ENCODE data around the gene SLC43A1.

Gene SLC43A1

GRCh38 chr11:57515332-57516060 lies at the start of gene SLC43A1:
TSS of gene SLC43A1 (minus strand) at chr11:57515702. CDS start at chr11:57514111, 1,591 bp downstream.
- H3K9ac ChIP-seq = no peak within 1 kb of the TSS
- H3K36me3 ChIP-seq (ENCODE audit: control insufficient read depth, insufficient read depth, low read length) = no peaks in the 10 kb centered on the region
- H3K4me3 ChIP-seq (ENCODE audit: low read depth, low read length) = peak within 1 kb of the TSS; percentile 52
- peak within 1 kb of the TSS; percentile 86 for H3K4me2 ChIP-seq (ENCODE audit: low read length)
- H3K4me1 ChIP-seq = no peaks in the 10 kb centered on the region
- H3K79me2 ChIP-seq = no peaks in the 10 kb centered on the region
- H2AFZ ChIP-seq = peak within 1 kb of the TSS; percentile 77
- TF ChIP-seq CTCF (IDR thresholded peaks at IDR 0.05) = no peak
- H3K9me3 ChIP-seq (ENCODE audit: control insufficient read depth, low read length) = no peaks in the 10 kb centered on the region
- H3K27ac ChIP-seq = no peak within 1 kb of the TSS
- H3K27me3 ChIP-seq (ENCODE audit: control insufficient read depth, insufficient read depth, low read length) = no peaks in the 10 kb centered on the region

GRCh38 chr11:57562596-57562995 lies 47.1 kb upstream of the SLC43A1 start:
- H2AFZ ChIP-seq = no peak overlapping the region
- TF ChIP-seq CTCF (IDR thresholded peaks at IDR 0.05) = no peak
- H3K9me3 ChIP-seq (ENCODE audit: control insufficient read depth, low read length) = no peaks in the 10 kb centered on the region
- no peaks in the 10 kb centered on the region for H3K36me3 ChIP-seq (ENCODE audit: control insufficient read depth, insufficient read depth, low read length)
- H3K4me1 ChIP-seq = no peaks in the 10 kb centered on the region
- no peak overlapping the region for H3K9ac ChIP-seq
- no peak overlapping the region for H3K4me2 ChIP-seq (ENCODE audit: low read length)
- H3K4me3 ChIP-seq (ENCODE audit: low read depth, low read length) = no peak overlapping the region
- H3K27me3 ChIP-seq (ENCODE audit: control insufficient read depth, insufficient read depth, low read length) = no peaks in the 10 kb centered on the region
- H3K79me2 ChIP-seq = no peaks in the 10 kb centered on the region
- no peak overlapping the region for H3K27ac ChIP-seq

GRCh38 chr11:57560146-57560545 lies 44.6 kb upstream of the SLC43A1 start:
- H3K4me1 ChIP-seq = no peaks in the 10 kb centered on the region
- H3K79me2 ChIP-seq = no peaks in the 10 kb centered on the region
- no peak overlapping the region for H2AFZ ChIP-seq
- no peak overlapping the region for H3K27ac ChIP-seq
- H3K27me3 ChIP-seq (ENCODE audit: control insufficient read depth, insufficient read depth, low read length) = no peaks in the 10 kb centered on the region
- H3K9ac ChIP-seq = no peak overlapping the region
- no peaks in the 10 kb centered on the region for H3K9me3 ChIP-seq (ENCODE audit: control insufficient read depth, low read length)
- H3K4me3 ChIP-seq (ENCODE audit: low read depth, low read length) = no peak overlapping the region
- no peaks in the 10 kb centered on the region for H3K36me3 ChIP-seq (ENCODE audit: control insufficient read depth, insufficient read depth, low read length)
- no peak overlapping the region for H3K4me2 ChIP-seq (ENCODE audit: low read length)
- TF ChIP-seq CTCF (IDR thresholded peaks at IDR 0.05) = no peak

- no peak for TF ChIP-seq CTCF (IDR thresholded peaks at IDR 0.05)
- Histone ChIP-seq H2AFZ (no peak overlapping the region), H3K79me2 (no peaks in the 10 kb centered on the region), H3K36me3 (ENCODE audit: control insufficient read depth, insufficient read depth, low read length) (no peaks in the 10 kb centered on the region), H3K9me3 (ENCODE audit: control insufficient read depth, low read length) (no peaks in the 10 kb centered on the region), H3K4me2 (ENCODE audit: low read length) (no peak overlapping the region), H3K27me3 (ENCODE audit: control insufficient read depth, insufficient read depth, low read length) (no peaks in the 10 kb centered on the region), H3K9ac (no peak overlapping the region), H3K4me1 (no peaks in the 10 kb centered on the region), H3K4me3 (ENCODE audit: low read depth, low read length) (no peak overlapping the region), H3K27ac (no peak overlapping the region)
Observed at GRCh38 chr11:57556041-57556440, 40.5 kb upstream of the SLC43A1 start.

GRCh38 chr11:57555393-57555792 lies 39.9 kb upstream of the SLC43A1 start:
- Histone ChIP-seq H3K4me1 (no peaks in the 10 kb centered on the region), H3K79me2 (no peaks in the 10 kb centered on the region), H3K9ac (no peak overlapping the region), H3K4me2 (ENCODE audit: low read length) (no peak overlapping the region), H3K4me3 (ENCODE audit: low read depth, low read length) (no peak overlapping the region), H3K9me3 (ENCODE audit: control insufficient read depth, low read length) (no peaks in the 10 kb centered on the region), H3K27me3 (ENCODE audit: control insufficient read depth, insufficient read depth, low read length) (no peaks in the 10 kb centered on the region), H2AFZ (no peak overlapping the region), H3K27ac (no peak overlapping the region), H3K36me3 (ENCODE audit: control insufficient read depth, insufficient read depth, low read length) (no peaks in the 10 kb centered on the region)
- TF ChIP-seq CTCF (IDR thresholded peaks at IDR 0.05) = no peak

Measured in parathyroid adenoma (tissue), 2 donors.